HG02938 (cell line): ENCODE data around the gene KLHL10.
"Not testable (repeated sequence)": the region's sequence is repeated elsewhere in the genome, so short reads cannot be mapped to it uniquely, and the experiment has no call there.

ENCODE experiments used
- ATAC-seq: cut with Tn5 transposase; IDR thresholded peaks from one replicate; pipeline ENCODE4 v1.9.1; 2021; ENCODE audit warnings: mild to moderate bottlenecking, moderate library complexity; ENCODE audit not compliant: unreplicated experiment

The KLHL10 gene

GRCh38 chr17:41849251-41849990 lies 11.8 kb downstream of the KLHL10 start:
- no peak for ATAC-seq

- ATAC-seq = not testable (repeated sequence)
Observed at GRCh38 chr17:41851382-41851781, 13.8 kb downstream of the KLHL10 start.

- no peak for ATAC-seq
Observed at GRCh38 chr17:41860254-41860931, 22.8 kb downstream of the KLHL10 start.

GRCh38 chr17:41863074-41863848 lies 25.6 kb downstream of the KLHL10 start:
- ATAC-seq = no peak

- no peak for ATAC-seq
Observed at GRCh38 chr17:41864498-41864835, 26.8 kb downstream of the KLHL10 start.

GRCh38 chr17:41864836-41865595 lies 27.4 kb downstream of the KLHL10 start, which contains the start of gene KLHL11:
TSS of gene KLHL11 (minus strand) at chr17:41865423. CDS start at chr17:41865370, 53 bp downstream.
- peak; percentile 79 for ATAC-seq

GRCh38 chr17:41865596-41865893 lies 27.9 kb downstream of the KLHL10 start:
- ATAC-seq = no peak

- ATAC-seq = no peak
Observed at GRCh38 chr17:41868568-41868967, 30.9 kb downstream of the KLHL10 start.

GRCh38 chr17:41869426-41869825 lies 31.8 kb downstream of the KLHL10 start:
- no peak for ATAC-seq

- ATAC-seq = no peak
Observed at GRCh38 chr17:41870097-41870496, 32.5 kb downstream of the KLHL10 start.

GRCh38 chr17:41870627-41871026 lies 33.0 kb downstream of the KLHL10 start:
- no peak for ATAC-seq

- ATAC-seq = no peak
Observed at GRCh38 chr17:41871789-41872188, 34.2 kb downstream of the KLHL10 start.

GRCh38 chr17:41873559-41874292 lies 36.1 kb downstream of the KLHL10 start:
- ATAC-seq = no peak

- ATAC-seq = not testable (repeated sequence)
Observed at GRCh38 chr17:41874293-41874670, 36.7 kb downstream of the KLHL10 start.

GRCh38 chr17:41880130-41880529 lies 42.5 kb downstream of the KLHL10 start:
- ATAC-seq = no peak

GRCh38 chr17:41882756-41883155 lies 45.1 kb downstream of the KLHL10 start:
- no peak for ATAC-seq

- no peak for ATAC-seq
Observed at GRCh38 chr17:41885733-41886132, 48.1 kb downstream of the KLHL10 start.

GRCh38 chr17:41888332-41888965 lies 50.8 kb downstream of the KLHL10 start:
- no peak for ATAC-seq

GRCh38 chr17:41891135-41892020 lies 53.8 kb downstream of the KLHL10 start:
- no peak for ATAC-seq
